H1 (cell line): ENCODE measurements around the gene TEX54. TPM values are rescaled to one million over a fixed set of nuclear protein-coding genes. Genes with fewer than 3 reads are reported as not detected.

Experiments used
- CTCF ChIA-PET: fragments of 300-600 bp; sonication (Branson Sonifier 250); formaldehyde crosslinking; loops from one replicate; lab custom pipeline; 2021; ENCODE audit not compliant: partially characterized antibody; lab: Charles Lee
- POLR2A ChIA-PET: fragments of 300-600 bp; sonication (Branson Sonifier 250); formaldehyde crosslinking; loops from one replicate; lab custom pipeline; 2021; ENCODE audit warnings: inconsistent platforms; ENCODE audit not compliant: partially characterized antibody; lab: Charles Lee
- DNase-seq, 2 experiments: peaks; one replicate each; pipeline versions ENCODE4 v3.0.0 to v3.0.0-alpha.2; 2010 to 2022; ENCODE audit warnings: low spot score in 2 of 2, low read depth in 1 of 2, mixed read lengths in 1 of 2
- FAIRE-seq: peaks from 2 replicates; lab custom pipeline; 2011; peaks lifted over from hg19 to GRCh38; lab: Jason Lieb, UNC
- H2AFZ ChIP-seq: 2 replicates; pipeline ENCODE4 v1.8.1; 2012; ENCODE audit warnings: low read length, inconsistent platforms
- H2AK5ac ChIP-seq: 2 replicates; pipeline ENCODE4 v1.6.1; 2013; ENCODE audit warnings: low read depth, low read length
- H2BK120ac ChIP-seq: replicated peaks from 2 replicates; pipeline ENCODE3; 2013; ENCODE audit warnings: low read depth, low read length, inconsistent platforms
- H2BK12ac ChIP-seq: 2 replicates; pipeline ENCODE4 v1.6.1; 2013; ENCODE audit warnings: low read depth, low read length
- H2BK15ac ChIP-seq: 2 replicates; pipeline ENCODE4 v1.6.1; 2013; ENCODE audit warnings: low read length
- H2BK20ac ChIP-seq: 2 replicates; pipeline ENCODE4 v1.6.1; 2013; ENCODE audit warnings: low read length
- H2BK5ac ChIP-seq: 2 replicates; pipeline ENCODE4 v1.6.1; 2013; ENCODE audit warnings: low read depth, low read length
- H3K14ac ChIP-seq: 2 replicates; pipeline ENCODE4 v1.6.1; 2013; ENCODE audit warnings: inconsistent platforms; ENCODE audit not compliant: insufficient read length
- H3K18ac ChIP-seq: 2 replicates; pipeline ENCODE4 v1.6.1; 2013; ENCODE audit warnings: low read length; ENCODE audit errors: extremely low read depth
- H3K23ac ChIP-seq: 2 replicates; pipeline ENCODE4 v1.6.1; 2013; ENCODE audit warnings: inconsistent platforms; ENCODE audit not compliant: insufficient read length
- H3K23me2 ChIP-seq: 2 replicates; pipeline ENCODE4 v1.6.1; 2013; ENCODE audit warnings: low read depth, low read length
- H3K27ac ChIP-seq: 2 replicates; pipeline ENCODE4 v1.6.1; 2011; ENCODE audit warnings: low read depth, low read length, inconsistent platforms
- H3K27me3 ChIP-seq, 4 experiments: replicated peaks in 1 of 4; 1 replicate in 1 of 4; 2 replicates in 3 of 4; pipeline versions ENCODE4 v1.6.1 to v1.8.1; 2011 to 2013; ENCODE audit warnings: low read length in 3 of 4, mild to moderate bottlenecking in 3 of 4, inconsistent platforms in 2 of 4, mixed read lengths in 2 of 4, moderate library complexity in 1 of 4; ENCODE audit not compliant: control insufficient read depth in 3 of 4, insufficient read depth in 3 of 4; ENCODE audit errors: extremely low read depth in 1 of 4
- H3K36me3 ChIP-seq, 4 experiments: 2 replicates each; pipeline versions ENCODE4 v1.6.1 to v1.8.1; 2011 to 2013; ENCODE audit warnings: mild to moderate bottlenecking in 4 of 4, low read length in 3 of 4, moderate library complexity in 2 of 4, control low read depth in 1 of 4, inconsistent platforms in 1 of 4; ENCODE audit not compliant: insufficient read depth in 4 of 4, control insufficient read depth in 2 of 4
- H3K4ac ChIP-seq: replicated peaks from 2 replicates; pipeline ENCODE3; 2013; ENCODE audit warnings: low read length, low read depth, mixed read lengths, inconsistent platforms; ENCODE audit not compliant: insufficient read length
- H3K4me1 ChIP-seq, 4 experiments: replicated peaks in 1 of 4; 1 replicate in 1 of 4; 2 replicates in 3 of 4; pipeline versions ENCODE4 v1.6.1 to v1.8.1; 2011 to 2013; ENCODE audit warnings: low read length in 3 of 4, inconsistent platforms in 2 of 4, mixed read lengths in 1 of 4; ENCODE audit not compliant: insufficient read depth in 4 of 4, control insufficient read depth in 3 of 4
- H3K4me2 ChIP-seq, 2 experiments: 2 replicates each; pipeline versions ENCODE4 v1.6.1 to v1.8.1; 2011 to 2013; ENCODE audit warnings: low read depth in 2 of 2, low read length in 2 of 2, control low read depth in 1 of 2, inconsistent platforms in 1 of 2, mild to moderate bottlenecking in 1 of 2; ENCODE audit not compliant: insufficient read depth in 1 of 2
- H3K4me3 ChIP-seq, 4 experiments: fragments of 200-600, 300-600 bp in 1 of 4; sonication (generic), shearing (Covaris generic), sonication (Bioruptor Twin) in 1 of 4; 2 replicates each; pipeline versions ENCODE4 v1.5.1 to v1.8.1; 2011 to 2016; ENCODE audit warnings: low read length in 4 of 4, low read depth in 3 of 4, control low read depth in 2 of 4, inconsistent platforms in 2 of 4, mild to moderate bottlenecking in 2 of 4, mixed read lengths in 1 of 4, moderate library complexity in 1 of 4; ENCODE audit not compliant: insufficient read depth in 2 of 4; ENCODE audit errors: extremely low read depth in 1 of 4
- H3K56ac ChIP-seq: replicated peaks from 2 replicates; pipeline ENCODE3; 2013; ENCODE audit warnings: low read depth, mild to moderate bottlenecking, mixed read lengths, low read length, inconsistent platforms; ENCODE audit not compliant: insufficient read length
- H3K79me1 ChIP-seq: 2 replicates; pipeline ENCODE4 v1.6.1; 2013; ENCODE audit warnings: low read depth, low read length, control low read depth
- H3K79me2 ChIP-seq, 2 experiments: 2 replicates each; pipeline versions ENCODE4 v1.6.1 to v1.8.1; 2012 to 2013; ENCODE audit warnings: low read length in 2 of 2, mild to moderate bottlenecking in 2 of 2, inconsistent platforms in 1 of 2; ENCODE audit not compliant: insufficient read depth in 2 of 2, control insufficient read depth in 1 of 2
- H3K9ac ChIP-seq, 4 experiments: replicated peaks in 1 of 4; 1 replicate in 1 of 4; 2 replicates in 3 of 4; pipeline versions ENCODE4 v1.6.1 to v1.8.1; 2011 to 2013; ENCODE audit warnings: low read depth in 3 of 4, low read length in 3 of 4, control low read depth in 2 of 4, mild to moderate bottlenecking in 2 of 4, moderate library complexity in 2 of 4, inconsistent platforms in 1 of 4; ENCODE audit errors: extremely low read depth in 1 of 4
- H3K9me3 ChIP-seq, 2 experiments: 2 replicates each; pipeline versions ENCODE4 v1.6.1 to v1.8.1; 2012 to 2013; ENCODE audit warnings: mild to moderate bottlenecking in 2 of 2, moderate library complexity in 2 of 2, control low read depth in 1 of 2, inconsistent platforms in 1 of 2, low read depth in 1 of 2, low read length in 1 of 2, mixed read lengths in 1 of 2; ENCODE audit not compliant: insufficient read depth in 2 of 2
- H4K20me1 ChIP-seq, 2 experiments: replicated peaks in 1 of 2; 2 replicates each; pipeline versions ENCODE3 to v1.8.1; 2011 to 2013; ENCODE audit warnings: inconsistent platforms in 2 of 2, low read length in 2 of 2, mild to moderate bottlenecking in 1 of 2; ENCODE audit not compliant: insufficient read depth in 2 of 2, control insufficient read depth in 1 of 2
- H4K5ac ChIP-seq: 2 replicates; pipeline ENCODE4 v1.6.1; 2013; ENCODE audit warnings: low read length, low read depth, mixed read lengths, inconsistent platforms; ENCODE audit not compliant: insufficient read length
- H4K8ac ChIP-seq: 2 replicates; pipeline ENCODE4 v1.8.0; 2013; ENCODE audit warnings: mild to moderate bottlenecking, moderate library complexity, low read length, inconsistent platforms; ENCODE audit not compliant: insufficient read depth; ENCODE audit errors: extremely low read depth
- H4K91ac ChIP-seq: replicated peaks from 2 replicates; pipeline ENCODE3; 2013; ENCODE audit warnings: low read length, mixed read lengths, inconsistent platforms; ENCODE audit not compliant: insufficient read length
- ATF3 ChIP-seq: IDR thresholded peaks from 2 replicates; pipeline ENCODE4 v1.6.1; 2011; ENCODE audit warnings: low read depth, mild to moderate bottlenecking, low read length; ENCODE audit not compliant: insufficient read depth
- BRCA1 ChIP-seq: IDR thresholded peaks from 2 replicates; pipeline ENCODE4 v1.6.1; 2012; ENCODE audit warnings: low read depth, low read length, improper control_type of control experiment
- CBX8 ChIP-seq: fragments of 300-800, 300-1000 bp; sonication (generic); IDR thresholded peaks from 2 replicates; pipeline ENCODE4 v1.7.1; 2016; ENCODE audit warnings: low read depth, low read length, borderline replicate concordance
- CHD1 ChIP-seq: IDR thresholded peaks from 2 replicates; pipeline ENCODE4 v1.6.1; 2012; ENCODE audit warnings: low read depth, low read length, improper control_type of control experiment
- EGR1 ChIP-seq: IDR thresholded peaks from 2 replicates; pipeline ENCODE4 v1.6.1; 2011; ENCODE audit warnings: low read depth, low read length, borderline replicate concordance
- FOSL1 ChIP-seq: IDR thresholded peaks from 2 replicates; pipeline ENCODE4 v1.6.1; 2011; ENCODE audit warnings: mild to moderate bottlenecking, low read depth, low read length, moderate library complexity; ENCODE audit not compliant: insufficient read depth
- NRF1 ChIP-seq: IDR thresholded peaks from 2 replicates; pipeline ENCODE4 v1.6.1; 2011; ENCODE audit warnings: mild to moderate bottlenecking, low read depth, low read length, improper control_type of control experiment
- POLR2A ChIP-seq, 2 experiments: IDR thresholded peaks; 1 replicate in 1 of 2; 2 replicates in 1 of 2; pipeline ENCODE4 v1.6.1; 2011; ENCODE audit warnings: low read depth in 2 of 2, low read length in 2 of 2, mild to moderate bottlenecking in 2 of 2; ENCODE audit errors: control extremely low read depth in 1 of 2
- POLR2AphosphoS5 ChIP-seq: IDR thresholded peaks from 2 replicates; pipeline ENCODE4 v1.6.1; 2011; ENCODE audit warnings: low read depth, low read length
- SIN3A ChIP-seq, 2 experiments: IDR thresholded peaks in 1 of 2; conservative IDR thresholded peaks in 1 of 2; 2 replicates each; pipeline ENCODE4 v1.6.1; 2011 to 2012; ENCODE audit warnings: low read length in 2 of 2, improper control_type of control experiment in 1 of 2, low read depth in 1 of 2, mild to moderate bottlenecking in 1 of 2
- SIX5 ChIP-seq: IDR thresholded peaks from 2 replicates; pipeline ENCODE4 v1.6.1; 2011; ENCODE audit warnings: mild to moderate bottlenecking, low read depth, low read length
- WGBS, 2 experiments: shearing (Covaris generic) in 1 of 2; methylation state at CpG; one replicate each; pipeline versions ENCODE4 v1.1.6 to v1.1.7; 2013 to 2015; ENCODE audit warnings: low lambda C conversion rate in 2 of 2, mixed read lengths in 2 of 2, inconsistent platforms in 1 of 2, low coverage in 1 of 2, missing lambda C conversion rate in 1 of 2; ENCODE audit not compliant: insufficient replicate concordance in 2 of 2, insufficient coverage in 1 of 2, insufficient read length in 1 of 2; ENCODE audit errors: extremely low coverage in 1 of 2, missing lambda C conversion rate in 1 of 2; 5-methylcytosine and 5-hydroxymethylcytosine counted together
- polyA plus RNA-seq, 7 experiments: library from polyadenylated mRNA; depleted of rRNA in 3 of 7; stranded (reverse) in 5 of 7; unstranded in 2 of 7; fragments of >200 nt in 5 of 7; fragments of 200-250 nt in 2 of 7; gene quantifications; 1 replicate in 5 of 7; 2 replicates in 1 of 7; 4 replicates in 1 of 7; pipeline versions ENCODE4 v1.2.1 to v1.2.3, GENCODE V29; 2011 to 2013; ENCODE audit warnings: missing spikeins in 2 of 7, mixed read lengths in 2 of 7
- total RNA-seq: library from RNA; stranded (reverse); fragmentation: NEBNext Ultra II Directional; extraction: Animal tissue kit (Norgen Biotek cat#: 25700); gene quantifications from 2 replicates; pipeline ENCODE4 v1.2.1, GENCODE V29; 2021

Gene TEX54
- total and polyA plus RNA-seq, 2 of the 8 experiments (the other 6 are each of a cell fraction or from before 2014, with no cell fraction given) = 1.2 TPM; not detected in 1

- H3K4me3 ChIP-seq = peak overlapping the region; percentile 74 to 100 (median 90)
- no peak overlapping the region for H3K4ac ChIP-seq
- H3K4me2 ChIP-seq = peak overlapping the region; percentile 84 to 95
- peak overlapping the region; percentile 99 for H4K5ac ChIP-seq
- no peaks in the 10 kb centered on the region for H3K27me3 ChIP-seq
- H2AK5ac ChIP-seq = peak overlapping the region; percentile 99; the same call in 1 of the 2 replicates
- no peak overlapping the region for H3K14ac ChIP-seq
- H3K9me3 ChIP-seq = no peaks in the 10 kb centered on the region
- H3K79me1 ChIP-seq = peaks cover 5% of the 10 kb centered on the region; the same call in 1 of the 2 replicates
- no peak overlapping the region for H2BK12ac ChIP-seq
- H3K27ac ChIP-seq = peak overlapping the region; percentile 95
- DNase-seq = no peak
- FAIRE-seq = no peak
- peak overlapping the region; percentile 93; the same call in 1 of the 2 replicates for H4K8ac ChIP-seq
- H4K20me1 ChIP-seq = peaks cover 4 to 30% of the 10 kb centered on the region in 2 experiments
- H3K23me2 ChIP-seq = peaks cover 14% of the 10 kb centered on the region
- peak overlapping the region; percentile 99 to 100 (median 100) for H3K9ac ChIP-seq
- peak overlapping the region; percentile 100 for H3K18ac ChIP-seq
- H2BK20ac ChIP-seq = no peak overlapping the region
- H3K23ac ChIP-seq = no peak overlapping the region
- POLR2A ChIA-PET = interaction anchor here (0.6 to 20.0 kb wide), 47 partner anchors 12 to 1331 kb away, joined by 3 to 2104 read pairs (median 7); partner anchors contain the start of genes B3GAT3, BSCL2, C11orf98 and CHRM1
- H3K56ac ChIP-seq = peak overlapping the region; percentile 96
- peaks cover 4 to 7% (median 6%) of the 10 kb centered on the region in 4 experiments; a peak in 4 of 7 replicates for H3K4me1 ChIP-seq
- H3K36me3 ChIP-seq = peaks cover 32 to 48% (median 37%) of the 10 kb centered on the region in 4 experiments
- no peak overlapping the region for H2AFZ ChIP-seq
- peak overlapping the region; percentile 99 for H2BK5ac ChIP-seq
- CTCF ChIA-PET = interaction anchor here (0.8 to 1.5 kb wide), 7 partner anchors 11 to 101 kb away, joined by 3 to 5 read pairs (median 4); partner anchors contain the start of genes SLC3A2 and ZBTB3
- H4K91ac ChIP-seq = peak overlapping the region; percentile 99
- H2BK15ac ChIP-seq = no peak overlapping the region
- peak overlapping the region; percentile 60 for H2BK120ac ChIP-seq
- peaks cover 51 to 75% of the 10 kb centered on the region in 2 experiments for H3K79me2 ChIP-seq
- 1% methylated on average over 15 of the region's 15 CpGs; no CpG with 5 or more reads in 1 of the 2 experiments for WGBS, 2 experiments
- TF ChIP-seq NRF1 (no peak; the same call in 1 of the 2 replicates), POLR2AphosphoS5 (peak; percentile 39), CHD1 (peak; percentile 72; the same call in 1 of the 2 replicates), SIX5 (no peak), EGR1 (no peak), SIN3A (conservative IDR thresholded peaks at IDR 0.05 in 1 of 2, IDR thresholded peaks at IDR 0.05 in 1 of 2; ENCODE audit: low read depth in 1 of 2, low read length in 2 of 2) (peak; percentile 69 to 80; a peak in 3 of 4 replicates), POLR2A (IDR thresholded peaks at IDR 0.05; ENCODE audit: control extremely low read depth in 1 of 2, low read depth in 2 of 2, low read length in 2 of 2) (peak; percentile 6 to 58; a peak in 2 of 3 replicates), ATF3 (no peak), BRCA1 (no peak; the same call in 1 of the 2 replicates), FOSL1 (no peak), CBX8 (no peak)
Observed at GRCh38 chr11:62854825-62855570, 22.4 kb upstream of the TEX54 start.
